T-helper 9 cell (primary cell): ENCODE measurements around the gene PRDM15.

Source experiments
- DNase-seq: peaks from one replicate; pipeline ENCODE4 v3.0.0-alpha.2; 2020

The PRDM15 gene

GRCh38 chr21:41908829-41909228, 29.7 kb upstream of the PRDM15 start:
- DNase-seq, result no peak

DNA sequence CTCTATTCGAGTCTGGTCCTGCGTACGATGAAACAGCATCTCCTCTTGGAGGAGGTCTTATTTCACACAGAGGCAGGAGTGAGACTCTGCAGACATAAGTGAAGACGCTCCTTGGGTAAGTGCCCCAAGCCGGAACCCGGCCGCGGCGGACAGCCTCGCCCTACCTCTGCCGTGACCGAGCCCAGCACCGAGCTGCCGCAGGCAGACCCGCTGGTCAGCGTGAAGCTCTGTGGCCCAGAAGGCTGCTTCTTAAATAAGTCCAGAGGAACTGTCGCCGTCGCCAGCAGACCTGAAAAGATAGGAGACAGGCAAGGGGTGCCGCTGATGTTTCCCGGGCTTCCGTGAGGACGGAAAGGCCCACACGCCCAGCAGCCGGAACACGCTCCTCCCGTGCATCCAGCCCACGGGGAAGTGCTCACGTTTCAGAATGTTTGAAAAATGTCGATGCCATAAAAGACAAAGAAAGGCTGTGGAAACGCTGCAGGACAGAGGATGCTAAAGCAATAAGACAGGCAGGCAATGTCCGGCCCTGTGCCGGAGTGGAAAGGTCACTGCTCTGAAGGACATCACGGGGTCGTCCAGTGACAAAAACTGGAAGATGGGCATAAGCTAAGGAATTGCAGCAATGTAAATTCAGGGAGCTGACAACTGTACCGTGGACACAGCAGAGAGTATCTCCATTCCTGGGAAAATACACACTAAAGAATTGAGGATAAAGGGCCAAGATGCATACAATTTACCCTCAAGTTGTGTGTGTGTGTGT, 28.5 kb upstream of the PRDM15 start:
- DNase-seq, result no peak

DNA sequence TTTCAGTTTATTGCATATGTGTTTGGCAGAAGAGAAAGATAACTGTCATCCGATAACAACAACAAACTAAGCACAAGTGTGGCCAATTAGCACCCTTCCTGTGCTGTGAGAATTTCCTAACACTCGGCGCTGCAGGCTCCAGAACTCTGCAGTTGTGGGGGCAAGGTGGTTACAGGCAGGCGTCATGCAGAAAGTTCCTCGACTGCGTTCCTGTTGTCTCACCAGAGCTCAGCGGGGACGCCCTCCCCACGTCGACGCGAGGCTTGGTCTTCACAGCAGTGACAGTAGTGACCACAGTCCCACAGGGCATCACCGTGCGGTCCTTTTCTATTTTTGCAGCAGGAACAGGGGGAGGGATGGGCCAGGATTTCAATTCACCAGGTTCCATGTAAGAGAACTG, 27.6 kb upstream of the PRDM15 start:
- no peak for DNase-seq

GRCh38 chr21:41903559-41904351, 24.6 kb upstream of the PRDM15 start:
- no peak for DNase-seq

GRCh38 chr21:41902946-41903345, 23.8 kb upstream of the PRDM15 start:
- DNase-seq, result no peak

DNA sequence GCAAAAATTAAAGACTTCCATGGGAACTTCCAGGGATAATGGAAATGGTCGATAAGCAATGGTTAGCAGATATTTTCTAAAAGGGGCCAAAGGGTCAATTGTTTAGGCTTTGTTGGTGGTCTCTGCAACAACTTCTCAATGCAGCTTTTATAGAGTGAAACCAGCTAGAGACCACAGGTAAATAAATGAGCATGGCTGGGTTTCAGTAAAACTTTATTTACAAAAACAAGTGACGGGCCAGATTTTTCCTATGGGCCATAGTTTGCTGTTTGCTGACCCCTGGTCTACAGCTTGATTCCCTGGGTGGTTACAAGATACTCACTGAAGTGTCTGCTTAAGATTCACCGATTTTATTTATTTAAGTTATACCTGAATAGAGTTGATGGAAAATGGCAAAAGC, 22.6 kb upstream of the PRDM15 start:
- no peak for DNase-seq

GRCh38 chr21:41901099-41901498, 22.0 kb upstream of the PRDM15 start:
- no peak for DNase-seq

DNA sequence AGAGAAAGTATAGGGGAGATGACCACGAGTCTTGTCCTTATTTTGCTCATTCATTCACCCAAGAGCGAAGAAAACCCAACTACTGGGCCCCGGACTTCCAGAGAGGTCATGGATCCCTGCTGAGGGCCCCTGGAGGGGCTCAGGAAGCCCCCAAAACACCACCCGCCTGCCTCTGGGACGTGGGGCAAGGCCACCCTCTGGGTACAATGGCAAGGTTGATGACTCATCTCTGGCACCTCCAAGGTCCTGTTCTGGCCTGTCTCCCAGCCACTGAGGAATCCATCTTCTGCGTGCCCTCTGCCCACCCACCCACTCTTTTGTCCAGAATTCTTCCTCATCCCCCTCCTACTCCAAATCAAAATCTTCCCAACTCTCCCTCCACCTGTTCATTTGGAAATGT, 21.3 kb upstream of the PRDM15 start:
- DNase-seq, result no peak

GRCh38 chr21:41899426-41900202, 20.5 kb upstream of the PRDM15 start:
- no peak for DNase-seq

DNA sequence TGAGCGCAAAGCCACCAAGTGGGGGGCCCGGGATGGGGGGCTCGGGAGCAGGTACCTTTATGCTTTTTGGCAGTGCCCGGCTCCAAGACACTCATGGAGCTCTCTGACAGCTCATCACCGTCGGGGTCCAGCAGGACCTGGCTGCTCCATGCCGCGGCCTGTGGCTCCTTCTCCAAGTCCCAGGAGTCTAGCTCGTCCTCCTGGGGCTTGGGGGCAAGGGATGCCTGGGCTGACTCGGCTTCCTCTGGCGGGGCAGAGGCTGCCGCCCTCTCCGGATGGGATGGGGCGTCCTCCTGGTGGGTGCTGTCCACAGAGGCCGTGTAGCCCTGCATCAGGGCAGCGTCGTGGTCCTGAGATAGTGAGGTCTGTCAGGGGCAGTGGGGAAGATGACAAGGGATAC, 19.9 kb upstream of the PRDM15 start:
- DNase-seq, result no peak

DNA sequence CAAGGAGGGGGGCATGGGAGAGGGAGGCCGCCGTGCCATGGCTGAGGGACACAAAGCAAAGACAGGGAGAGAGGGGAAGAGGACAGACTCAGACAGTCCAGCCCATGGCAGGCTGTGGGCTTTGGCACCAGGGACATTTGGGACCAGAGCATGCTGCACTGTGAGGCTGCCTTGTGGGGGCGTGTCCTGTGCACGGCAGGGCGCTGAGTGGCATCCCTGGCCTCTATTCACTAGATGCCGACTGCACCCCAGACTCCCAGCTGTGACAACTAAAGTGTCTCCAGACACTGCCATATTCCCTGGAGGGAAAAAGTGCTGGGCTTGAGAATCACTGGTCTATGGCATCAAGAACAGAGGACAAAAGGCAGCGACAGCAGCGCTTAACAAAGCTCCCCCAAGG, 18.6 kb upstream of the PRDM15 start:
- no peak for DNase-seq

- DNase-seq, result no peak
Observed at GRCh38 chr21:41897047-41897669, 18.0 kb upstream of the PRDM15 start.

GRCh38 chr21:41895643-41896493, 16.7 kb upstream of the PRDM15 start:
- DNase-seq, result peak; percentile 24

- DNase-seq, result no peak
Observed at GRCh38 chr21:41894922-41895557, 15.9 kb upstream of the PRDM15 start.

- DNase-seq, result no peak
Observed at GRCh38 chr21:41894511-41894910, 15.4 kb upstream of the PRDM15 start.

DNA sequence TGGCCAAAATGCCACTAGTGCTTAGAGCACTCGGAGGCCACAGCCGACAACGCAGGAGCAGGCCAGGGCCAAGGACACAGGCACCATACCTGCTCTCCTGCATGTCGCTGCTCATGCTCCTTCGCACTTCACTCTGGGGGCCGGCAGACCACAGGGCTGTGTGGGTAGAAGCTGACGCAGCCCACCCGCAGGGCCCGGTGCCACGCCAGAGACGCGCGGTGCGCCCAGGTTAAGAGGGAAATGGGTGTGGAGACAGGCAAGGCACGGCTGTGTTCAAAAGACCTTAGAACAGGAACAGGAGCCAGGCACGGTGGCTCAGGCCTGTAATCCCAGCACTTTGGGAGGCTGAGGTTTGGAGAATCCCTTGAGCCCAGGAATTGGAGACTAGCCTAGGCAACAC, 13.6 kb upstream of the PRDM15 start:
- no peak for DNase-seq

DNA sequence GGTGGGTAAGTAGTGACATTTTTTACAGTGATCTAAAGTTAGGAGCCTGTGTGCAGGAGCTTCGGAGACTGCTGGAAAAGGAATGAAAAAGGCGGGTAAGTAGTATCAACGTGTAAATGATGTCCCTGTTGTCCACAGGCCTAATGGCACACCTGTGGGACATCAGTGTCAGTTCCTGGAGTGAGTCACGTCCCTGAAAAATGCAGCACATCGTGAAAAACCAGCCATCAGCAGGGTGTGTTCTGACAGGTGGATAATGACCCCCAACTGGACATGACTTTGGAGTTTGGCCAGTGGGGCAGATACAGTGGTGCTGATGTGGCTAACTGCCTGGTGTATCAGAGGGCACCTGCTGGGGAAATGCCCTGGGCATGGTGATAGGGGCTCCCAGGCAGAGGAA, 12.0 kb upstream of the PRDM15 start:
- DNase-seq, result no peak

DNA sequence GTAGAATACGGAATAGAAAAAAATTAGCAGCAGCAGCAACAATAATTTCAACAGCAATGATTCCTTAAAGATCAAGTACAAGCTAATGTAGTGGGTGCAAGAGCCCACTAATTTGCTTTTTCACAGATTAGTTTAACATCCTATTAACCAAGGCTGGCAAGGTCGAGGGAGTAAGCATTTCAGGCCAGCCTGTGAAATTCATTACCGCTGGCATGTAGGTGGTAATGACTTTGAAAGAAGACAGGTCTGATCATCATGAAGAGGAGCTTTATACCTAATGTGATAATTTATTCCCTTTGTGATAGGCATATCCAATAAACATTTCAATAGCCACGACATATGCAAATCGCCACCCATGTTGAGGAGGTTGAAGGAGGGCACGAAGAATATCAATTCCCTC, 11.2 kb upstream of the PRDM15 start:
- DNase-seq, result no peak

DNA sequence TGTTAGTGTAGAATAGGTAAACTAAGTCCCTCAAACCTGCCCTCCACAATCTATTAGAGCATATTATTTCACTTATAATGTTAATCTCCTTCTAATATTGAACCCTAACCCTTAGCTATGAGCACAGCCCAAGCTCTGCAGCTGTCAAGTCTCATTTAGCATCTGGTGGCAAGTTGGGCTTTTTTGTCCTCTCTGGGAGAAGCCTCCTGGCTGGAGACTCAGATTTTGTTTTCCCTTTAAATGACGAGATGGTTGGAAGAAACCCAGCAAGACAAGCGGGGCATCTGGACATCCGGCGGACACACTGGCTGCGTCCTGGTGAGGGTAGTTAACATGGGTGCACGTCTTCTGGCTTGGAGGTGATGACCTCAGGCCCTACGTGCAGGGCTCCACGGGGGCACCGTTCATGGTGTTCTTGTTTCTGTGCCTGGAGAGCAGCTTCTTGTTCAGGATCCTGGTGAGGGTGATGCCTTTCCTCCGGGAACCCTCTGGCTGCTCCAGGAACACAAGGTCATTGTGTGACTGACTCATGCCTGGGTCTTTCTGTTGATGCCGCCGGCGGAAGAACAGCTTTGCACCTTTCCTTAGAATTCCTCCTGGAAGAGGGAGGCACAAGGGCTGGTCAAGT, 9.7 kb upstream of the PRDM15 start:
- DNase-seq, result no peak

DNA sequence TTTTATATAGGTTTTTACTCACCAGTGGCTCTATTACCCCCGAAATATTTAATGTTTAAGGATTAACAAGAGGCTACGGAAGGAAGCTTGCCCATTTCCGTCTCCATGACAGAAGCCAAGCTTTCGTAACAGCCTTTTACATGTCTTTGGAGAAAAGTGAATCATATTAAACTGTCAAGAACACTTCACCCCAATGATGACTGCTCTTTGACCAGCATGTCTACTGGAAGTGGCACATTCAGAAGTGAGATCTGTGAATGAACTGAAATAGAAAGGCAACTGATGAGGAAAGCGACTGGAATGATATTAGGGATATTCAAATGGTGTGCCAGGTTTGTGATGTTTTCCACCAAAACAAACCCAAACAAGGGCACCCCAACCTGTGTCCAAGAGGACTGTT, 8.5 kb upstream of the PRDM15 start:
- DNase-seq, result no peak

DNA sequence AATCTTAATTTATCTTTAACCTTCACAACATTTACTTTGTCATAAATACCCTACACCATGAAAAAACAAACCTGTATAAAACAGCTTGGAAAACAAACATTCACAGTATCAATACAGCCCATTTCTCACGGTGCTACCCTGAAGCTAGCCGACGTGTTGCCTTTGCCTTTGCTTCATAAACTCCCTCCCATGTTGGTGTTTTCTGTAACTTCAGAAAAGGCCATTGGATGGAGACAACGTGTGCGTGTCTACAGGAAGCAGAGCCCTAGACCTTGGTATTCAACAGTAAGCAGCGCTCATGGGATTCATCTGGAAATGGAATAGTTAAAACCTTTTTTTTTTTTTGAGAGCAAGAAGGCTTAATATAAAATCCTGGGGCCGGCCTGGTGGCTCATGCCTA, 7.2 kb upstream of the PRDM15 start:
- no peak for DNase-seq
